H1 (cell line): ENCODE measurements around the gene SDC4. TPM values are rescaled to one million over a fixed set of nuclear protein-coding genes. Genes with fewer than 3 reads are reported as not detected.

Experiments used
- CTCF ChIA-PET: fragments of 300-600 bp; sonication (Branson Sonifier 250); formaldehyde crosslinking; loops from one replicate; lab custom pipeline; 2021; ENCODE audit not compliant: partially characterized antibody; lab: Charles Lee
- POLR2A ChIA-PET: fragments of 300-600 bp; sonication (Branson Sonifier 250); formaldehyde crosslinking; loops from one replicate; lab custom pipeline; 2021; ENCODE audit warnings: inconsistent platforms; ENCODE audit not compliant: partially characterized antibody; lab: Charles Lee
- DNase-seq, 2 experiments: peaks; one replicate each; pipeline versions ENCODE4 v3.0.0 to v3.0.0-alpha.2; 2010 to 2022; ENCODE audit warnings: low spot score in 2 of 2, low read depth in 1 of 2, mixed read lengths in 1 of 2
- FAIRE-seq: peaks from 2 replicates; lab custom pipeline; 2011; peaks lifted over from hg19 to GRCh38; lab: Jason Lieb, UNC
- H2AFZ ChIP-seq: 2 replicates; pipeline ENCODE4 v1.8.1; 2012; ENCODE audit warnings: low read length, inconsistent platforms
- H2AK5ac ChIP-seq: 2 replicates; pipeline ENCODE4 v1.6.1; 2013; ENCODE audit warnings: low read depth, low read length
- H2BK120ac ChIP-seq: replicated peaks from 2 replicates; pipeline ENCODE3; 2013; ENCODE audit warnings: low read depth, low read length, inconsistent platforms
- H2BK12ac ChIP-seq: 2 replicates; pipeline ENCODE4 v1.6.1; 2013; ENCODE audit warnings: low read depth, low read length
- H2BK15ac ChIP-seq: 2 replicates; pipeline ENCODE4 v1.6.1; 2013; ENCODE audit warnings: low read length
- H2BK20ac ChIP-seq: 2 replicates; pipeline ENCODE4 v1.6.1; 2013; ENCODE audit warnings: low read length
- H2BK5ac ChIP-seq: 2 replicates; pipeline ENCODE4 v1.6.1; 2013; ENCODE audit warnings: low read depth, low read length
- H3K14ac ChIP-seq: 2 replicates; pipeline ENCODE4 v1.6.1; 2013; ENCODE audit warnings: inconsistent platforms; ENCODE audit not compliant: insufficient read length
- H3K18ac ChIP-seq: 2 replicates; pipeline ENCODE4 v1.6.1; 2013; ENCODE audit warnings: low read length; ENCODE audit errors: extremely low read depth
- H3K23ac ChIP-seq: 2 replicates; pipeline ENCODE4 v1.6.1; 2013; ENCODE audit warnings: inconsistent platforms; ENCODE audit not compliant: insufficient read length
- H3K23me2 ChIP-seq: 2 replicates; pipeline ENCODE4 v1.6.1; 2013; ENCODE audit warnings: low read depth, low read length
- H3K27ac ChIP-seq: 2 replicates; pipeline ENCODE4 v1.6.1; 2011; ENCODE audit warnings: low read depth, low read length, inconsistent platforms
- H3K27me3 ChIP-seq, 4 experiments: replicated peaks in 1 of 4; 1 replicate in 1 of 4; 2 replicates in 3 of 4; pipeline versions ENCODE4 v1.6.1 to v1.8.1; 2011 to 2013; ENCODE audit warnings: low read length in 3 of 4, mild to moderate bottlenecking in 3 of 4, inconsistent platforms in 2 of 4, mixed read lengths in 2 of 4, moderate library complexity in 1 of 4; ENCODE audit not compliant: control insufficient read depth in 3 of 4, insufficient read depth in 3 of 4; ENCODE audit errors: extremely low read depth in 1 of 4
- H3K36me3 ChIP-seq, 4 experiments: 2 replicates each; pipeline versions ENCODE4 v1.6.1 to v1.8.1; 2011 to 2013; ENCODE audit warnings: mild to moderate bottlenecking in 4 of 4, low read length in 3 of 4, moderate library complexity in 2 of 4, control low read depth in 1 of 4, inconsistent platforms in 1 of 4; ENCODE audit not compliant: insufficient read depth in 4 of 4, control insufficient read depth in 2 of 4
- H3K4ac ChIP-seq: replicated peaks from 2 replicates; pipeline ENCODE3; 2013; ENCODE audit warnings: low read length, low read depth, mixed read lengths, inconsistent platforms; ENCODE audit not compliant: insufficient read length
- H3K4me1 ChIP-seq, 4 experiments: replicated peaks in 1 of 4; 1 replicate in 1 of 4; 2 replicates in 3 of 4; pipeline versions ENCODE4 v1.6.1 to v1.8.1; 2011 to 2013; ENCODE audit warnings: low read length in 3 of 4, inconsistent platforms in 2 of 4, mixed read lengths in 1 of 4; ENCODE audit not compliant: insufficient read depth in 4 of 4, control insufficient read depth in 3 of 4
- H3K4me2 ChIP-seq, 2 experiments: 2 replicates each; pipeline versions ENCODE4 v1.6.1 to v1.8.1; 2011 to 2013; ENCODE audit warnings: low read depth in 2 of 2, low read length in 2 of 2, control low read depth in 1 of 2, inconsistent platforms in 1 of 2, mild to moderate bottlenecking in 1 of 2; ENCODE audit not compliant: insufficient read depth in 1 of 2
- H3K4me3 ChIP-seq, 4 experiments: fragments of 200-600, 300-600 bp in 1 of 4; sonication (generic), shearing (Covaris generic), sonication (Bioruptor Twin) in 1 of 4; 2 replicates each; pipeline versions ENCODE4 v1.5.1 to v1.8.1; 2011 to 2016; ENCODE audit warnings: low read length in 4 of 4, low read depth in 3 of 4, control low read depth in 2 of 4, inconsistent platforms in 2 of 4, mild to moderate bottlenecking in 2 of 4, mixed read lengths in 1 of 4, moderate library complexity in 1 of 4; ENCODE audit not compliant: insufficient read depth in 2 of 4; ENCODE audit errors: extremely low read depth in 1 of 4
- H3K56ac ChIP-seq: replicated peaks from 2 replicates; pipeline ENCODE3; 2013; ENCODE audit warnings: low read depth, mild to moderate bottlenecking, mixed read lengths, low read length, inconsistent platforms; ENCODE audit not compliant: insufficient read length
- H3K79me1 ChIP-seq: 2 replicates; pipeline ENCODE4 v1.6.1; 2013; ENCODE audit warnings: low read depth, low read length, control low read depth
- H3K79me2 ChIP-seq, 2 experiments: 2 replicates each; pipeline versions ENCODE4 v1.6.1 to v1.8.1; 2012 to 2013; ENCODE audit warnings: low read length in 2 of 2, mild to moderate bottlenecking in 2 of 2, inconsistent platforms in 1 of 2; ENCODE audit not compliant: insufficient read depth in 2 of 2, control insufficient read depth in 1 of 2
- H3K9ac ChIP-seq, 4 experiments: replicated peaks in 1 of 4; 1 replicate in 1 of 4; 2 replicates in 3 of 4; pipeline versions ENCODE4 v1.6.1 to v1.8.1; 2011 to 2013; ENCODE audit warnings: low read depth in 3 of 4, low read length in 3 of 4, control low read depth in 2 of 4, mild to moderate bottlenecking in 2 of 4, moderate library complexity in 2 of 4, inconsistent platforms in 1 of 4; ENCODE audit errors: extremely low read depth in 1 of 4
- H3K9me3 ChIP-seq, 2 experiments: 2 replicates each; pipeline versions ENCODE4 v1.6.1 to v1.8.1; 2012 to 2013; ENCODE audit warnings: mild to moderate bottlenecking in 2 of 2, moderate library complexity in 2 of 2, control low read depth in 1 of 2, inconsistent platforms in 1 of 2, low read depth in 1 of 2, low read length in 1 of 2, mixed read lengths in 1 of 2; ENCODE audit not compliant: insufficient read depth in 2 of 2
- H4K20me1 ChIP-seq, 2 experiments: replicated peaks in 1 of 2; 2 replicates each; pipeline versions ENCODE3 to v1.8.1; 2011 to 2013; ENCODE audit warnings: inconsistent platforms in 2 of 2, low read length in 2 of 2, mild to moderate bottlenecking in 1 of 2; ENCODE audit not compliant: insufficient read depth in 2 of 2, control insufficient read depth in 1 of 2
- H4K5ac ChIP-seq: 2 replicates; pipeline ENCODE4 v1.6.1; 2013; ENCODE audit warnings: low read length, low read depth, mixed read lengths, inconsistent platforms; ENCODE audit not compliant: insufficient read length
- H4K8ac ChIP-seq: 2 replicates; pipeline ENCODE4 v1.8.0; 2013; ENCODE audit warnings: mild to moderate bottlenecking, moderate library complexity, low read length, inconsistent platforms; ENCODE audit not compliant: insufficient read depth; ENCODE audit errors: extremely low read depth
- H4K91ac ChIP-seq: replicated peaks from 2 replicates; pipeline ENCODE3; 2013; ENCODE audit warnings: low read length, mixed read lengths, inconsistent platforms; ENCODE audit not compliant: insufficient read length
- POLR2AphosphoS5 ChIP-seq: IDR thresholded peaks from 2 replicates; pipeline ENCODE4 v1.6.1; 2011; ENCODE audit warnings: low read depth, low read length
- RAD21 ChIP-seq, 2 experiments: IDR thresholded peaks in 1 of 2; conservative IDR thresholded peaks in 1 of 2; 2 replicates each; pipeline ENCODE4 v1.6.1; 2011; ENCODE audit warnings: low read depth in 2 of 2, low read length in 2 of 2, improper control_type of control experiment in 1 of 2, inconsistent platforms in 1 of 2, mild to moderate bottlenecking in 1 of 2, moderate library complexity in 1 of 2
- WGBS, 2 experiments: shearing (Covaris generic) in 1 of 2; methylation state at CpG; one replicate each; pipeline versions ENCODE4 v1.1.6 to v1.1.7; 2013 to 2015; ENCODE audit warnings: low lambda C conversion rate in 2 of 2, mixed read lengths in 2 of 2, inconsistent platforms in 1 of 2, low coverage in 1 of 2, missing lambda C conversion rate in 1 of 2; ENCODE audit not compliant: insufficient replicate concordance in 2 of 2, insufficient coverage in 1 of 2, insufficient read length in 1 of 2; ENCODE audit errors: extremely low coverage in 1 of 2, missing lambda C conversion rate in 1 of 2; 5-methylcytosine and 5-hydroxymethylcytosine counted together
- polyA plus RNA-seq, 7 experiments: library from polyadenylated mRNA; depleted of rRNA in 3 of 7; stranded (reverse) in 5 of 7; unstranded in 2 of 7; fragments of >200 nt in 5 of 7; fragments of 200-250 nt in 2 of 7; gene quantifications; 1 replicate in 5 of 7; 2 replicates in 1 of 7; 4 replicates in 1 of 7; pipeline versions ENCODE4 v1.2.1 to v1.2.3, GENCODE V29; 2011 to 2013; ENCODE audit warnings: missing spikeins in 2 of 7, mixed read lengths in 2 of 7
- total RNA-seq: library from RNA; stranded (reverse); fragmentation: NEBNext Ultra II Directional; extraction: Animal tissue kit (Norgen Biotek cat#: 25700); gene quantifications from 2 replicates; pipeline ENCODE4 v1.2.1, GENCODE V29; 2021
- TF ChIP-seq, protein P1 (sequence below), 3 experiments: IDR thresholded peaks; 1 replicate in 2 of 3; 2 replicates in 1 of 3; pipeline versions ENCODE4 v1.5.1 to v1.6.1; 2011; ENCODE audit warnings: low read length in 3 of 3, mild to moderate bottlenecking in 3 of 3, inconsistent platforms in 2 of 3, low read depth in 1 of 3, moderate library complexity in 1 of 3; ENCODE audit not compliant: insufficient read depth in 1 of 3; ENCODE audit errors: control extremely low read depth in 1 of 3

The SDC4 gene
- total and polyA plus RNA-seq, 2 of the 8 experiments (the other 6 are each of a cell fraction or from before 2014, with no cell fraction given): 34.6 to 60.2 TPM

DNA sequence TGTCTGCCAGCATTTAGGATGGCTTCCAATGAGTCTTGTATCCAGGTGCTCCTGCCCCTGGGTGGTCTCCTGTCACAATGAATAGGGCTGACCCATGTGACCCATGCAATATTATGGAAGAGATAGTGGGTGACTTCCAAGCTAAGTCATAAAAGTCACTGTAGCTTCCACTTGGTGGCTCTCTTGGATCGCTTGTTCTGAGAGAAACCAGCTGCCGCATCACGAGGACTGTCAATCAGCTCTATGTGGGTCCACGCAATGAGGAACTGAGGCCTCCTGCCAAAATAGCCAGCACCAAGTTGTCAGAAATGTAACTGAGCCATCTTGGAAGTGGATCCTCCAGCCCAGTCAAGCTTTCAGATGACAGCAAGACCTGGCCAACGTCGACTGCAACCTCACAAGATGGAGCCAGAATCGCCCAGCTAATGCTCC is 25.3 kb downstream of the SDC4 start:
- Histone ChIP-seq H4K5ac (no peak overlapping the region), H3K27ac (no peak overlapping the region), H2BK20ac (no peak overlapping the region), H3K14ac (no peak overlapping the region), H3K23ac (no peak overlapping the region), H3K79me1 (no peaks in the 10 kb centered on the region), H2BK12ac (no peak overlapping the region), H3K27me3 (no peaks in the 10 kb centered on the region), H2BK120ac (no peak overlapping the region), H3K9ac (no peak overlapping the region), H2AFZ (no peak overlapping the region), H3K23me2 (no peaks in the 10 kb centered on the region), H2BK5ac (no peak overlapping the region), H3K4me3 (no peak overlapping the region), H3K4me1 (no peaks in the 10 kb centered on the region; a peak in 1 of 7 replicates), H4K91ac (no peak overlapping the region), H3K4ac (no peak overlapping the region), H3K56ac (no peak overlapping the region), H2BK15ac (no peak overlapping the region), H4K8ac (no peak overlapping the region), H3K4me2 (no peak overlapping the region), H3K36me3 (peaks cover 2 to 12% (median 9%) of the 10 kb centered on the region in 4 experiments; a peak in 5 of 8 replicates), H3K9me3 (no peaks in the 10 kb centered on the region), H2AK5ac (no peak overlapping the region), H3K79me2 (no peaks in the 10 kb centered on the region), H3K18ac (no peak overlapping the region), H4K20me1 (peaks cover 0 to 2% of the 10 kb centered on the region in 2 experiments)
- POLR2A ChIA-PET: interaction anchor here (0.9 to 2.4 kb wide), 6 partner anchors 10 to 127 kb away, joined by 3 to 15 read pairs (median 4); no protein-coding TSS in a partner anchor
- FAIRE-seq: no peak
- DNase-seq: no peak
- CTCF ChIA-PET: interaction anchor here (0.8 to 13.3 kb wide), 26 partner anchors 10 to 448 kb away, joined by 3 to 156 read pairs (median 4); partner anchors contain the start of genes MATN4, SYS1 and TP53TG5
- TF ChIP-seq, protein P1, sequence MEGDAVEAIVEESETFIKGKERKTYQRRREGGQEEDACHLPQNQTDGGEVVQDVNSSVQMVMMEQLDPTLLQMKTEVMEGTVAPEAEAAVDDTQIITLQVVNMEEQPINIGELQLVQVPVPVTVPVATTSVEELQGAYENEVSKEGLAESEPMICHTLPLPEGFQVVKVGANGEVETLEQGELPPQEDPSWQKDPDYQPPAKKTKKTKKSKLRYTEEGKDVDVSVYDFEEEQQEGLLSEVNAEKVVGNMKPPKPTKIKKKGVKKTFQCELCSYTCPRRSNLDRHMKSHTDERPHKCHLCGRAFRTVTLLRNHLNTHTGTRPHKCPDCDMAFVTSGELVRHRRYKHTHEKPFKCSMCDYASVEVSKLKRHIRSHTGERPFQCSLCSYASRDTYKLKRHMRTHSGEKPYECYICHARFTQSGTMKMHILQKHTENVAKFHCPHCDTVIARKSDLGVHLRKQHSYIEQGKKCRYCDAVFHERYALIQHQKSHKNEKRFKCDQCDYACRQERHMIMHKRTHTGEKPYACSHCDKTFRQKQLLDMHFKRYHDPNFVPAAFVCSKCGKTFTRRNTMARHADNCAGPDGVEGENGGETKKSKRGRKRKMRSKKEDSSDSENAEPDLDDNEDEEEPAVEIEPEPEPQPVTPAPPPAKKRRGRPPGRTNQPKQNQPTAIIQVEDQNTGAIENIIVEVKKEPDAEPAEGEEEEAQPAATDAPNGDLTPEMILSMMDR (IDR thresholded peaks at IDR 0.05; ENCODE audit: control extremely low read depth in 1 of 3, insufficient read depth in 1 of 3, low read depth in 1 of 3, low read length in 3 of 3): peak in 2 of 3 experiments; percentile 42 to 54; a peak in 3 of 4 replicates
- peak; percentile 73 to 82 for TF ChIP-seq RAD21 (IDR thresholded peaks at IDR 0.05 in 1 of 2, conservative IDR thresholded peaks at IDR 0.05 in 1 of 2; ENCODE audit: low read depth in 2 of 2, low read length in 2 of 2)
- TF ChIP-seq POLR2AphosphoS5: no peak
- 87% methylated on average over 7 of the region's 7 CpGs; no CpG with 5 or more reads in 1 of the 2 experiments for WGBS, 2 experiments
